GM19395 (cell line): Measurements from ENCODE around the gene GALNT9.
"Not testable (repeated sequence)": the region's sequence is repeated elsewhere in the genome, so short reads cannot be mapped to it uniquely, and the experiment has no call there.

ENCODE experiments used
- ATAC-seq: cut with Tn5 transposase; IDR thresholded peaks from one replicate; pipeline ENCODE4 v1.9.1; 2021; ENCODE audit warnings: mild to moderate bottlenecking, moderate library complexity; ENCODE audit not compliant: unreplicated experiment

Gene GALNT9

GRCh38 chr12:132267873-132268272, 61.5 kb downstream of the GALNT9 start:
- ATAC-seq, result no peak

- ATAC-seq, result no peak
Observed at GRCh38 chr12:132266802-132267201, 62.6 kb downstream of the GALNT9 start.

- ATAC-seq, result no peak
Observed at GRCh38 chr12:132266370-132266769, 63.0 kb downstream of the GALNT9 start.

GRCh38 chr12:132265822-132266221, 63.6 kb downstream of the GALNT9 start:
- ATAC-seq, result not testable (repeated sequence)

- ATAC-seq, result no peak
Observed at GRCh38 chr12:132265056-132265800, 64.2 kb downstream of the GALNT9 start.

GRCh38 chr12:132264086-132265010, 65.0 kb downstream of the GALNT9 start:
- ATAC-seq, result no peak

GRCh38 chr12:132263451-132264049, 65.8 kb downstream of the GALNT9 start:
- ATAC-seq, result no peak

- no peak for ATAC-seq
Observed at GRCh38 chr12:132263061-132263360, 66.4 kb downstream of the GALNT9 start.

- no peak for ATAC-seq
Observed at GRCh38 chr12:132262256-132263060, 66.9 kb downstream of the GALNT9 start.

GRCh38 chr12:132261328-132262138, 67.9 kb downstream of the GALNT9 start:
- no peak for ATAC-seq

- ATAC-seq, result no peak
Observed at GRCh38 chr12:132260721-132261120, 68.7 kb downstream of the GALNT9 start.

GRCh38 chr12:132259872-132260695, 69.3 kb downstream of the GALNT9 start:
- no peak for ATAC-seq

- no peak for ATAC-seq
Observed at GRCh38 chr12:132259364-132259871, 70.0 kb downstream of the GALNT9 start.

GRCh38 chr12:132258543-132258942, 70.8 kb downstream of the GALNT9 start:
- no peak for ATAC-seq

- no peak for ATAC-seq
Observed at GRCh38 chr12:132257955-132258490, 71.4 kb downstream of the GALNT9 start.

- no peak for ATAC-seq
Observed at GRCh38 chr12:132257206-132257954, 72.0 kb downstream of the GALNT9 start.

GRCh38 chr12:132256646-132257045, 72.7 kb downstream of the GALNT9 start:
- ATAC-seq, result no peak

- no peak for ATAC-seq
Observed at GRCh38 chr12:132255642-132256041, 73.7 kb downstream of the GALNT9 start.
